Occipital lobe (tissue), 2 donors: ENCODE results near the gene PTPRA. TPM values are rescaled to one million over a fixed set of nuclear protein-coding genes. Genes with fewer than 3 reads are reported as not detected.

ENCODE experiments used
- DNase-seq: peaks from one replicate; lab custom pipeline; 2025; lab: John Stamatoyannopoulos, UW
- total RNA-seq: library from RNA; depleted of rRNA; stranded (reverse); fragments of >200 nt; gene quantifications from one replicate; pipeline ENCODE4 v1.2.3, GENCODE V29; 2014

Gene PTPRA
- total RNA-seq, 1 donor from 2014 or later: 216 TPM

DNA sequence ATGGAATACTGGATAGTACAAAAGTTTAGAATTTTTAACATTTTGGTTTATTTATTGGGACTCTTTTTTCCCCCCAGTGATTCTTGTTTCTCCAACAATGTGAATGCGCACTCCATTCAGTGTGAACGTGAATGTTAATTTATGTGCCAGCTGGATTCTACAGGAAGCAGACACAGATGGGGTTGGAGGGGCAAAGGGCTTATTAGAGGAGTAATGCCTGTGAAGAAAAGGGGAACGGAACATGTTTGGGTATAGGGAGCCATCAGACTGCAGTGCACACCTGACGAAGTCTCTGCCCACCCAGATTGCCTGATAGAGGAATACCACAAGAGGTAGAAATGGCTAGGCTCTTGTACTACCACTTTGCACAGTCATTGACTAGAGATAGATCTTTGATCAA is 48.2 kb downstream of the PTPRA start:
- DNase-seq: no peak

DNA sequence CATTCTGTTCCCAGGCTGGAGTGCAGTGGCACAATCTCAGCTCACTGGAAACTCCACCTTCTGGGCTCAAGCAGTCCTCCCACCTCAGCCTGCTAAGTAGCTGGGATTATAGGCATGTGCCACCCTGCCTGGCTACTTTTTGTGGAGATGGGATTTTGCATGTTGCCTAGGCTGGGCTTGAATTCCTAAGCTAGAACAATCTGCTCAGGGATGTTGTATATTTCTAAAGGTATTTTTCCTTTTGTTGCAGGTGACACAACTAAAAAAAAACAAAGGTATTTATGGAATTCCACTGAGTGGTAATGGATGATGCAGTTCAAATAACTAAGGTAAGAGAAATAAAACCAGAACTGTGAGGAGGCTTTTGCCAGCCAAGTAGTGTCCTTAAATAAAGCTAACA is 49.7 kb downstream of the PTPRA start:
- DNase-seq: no peak

DNA sequence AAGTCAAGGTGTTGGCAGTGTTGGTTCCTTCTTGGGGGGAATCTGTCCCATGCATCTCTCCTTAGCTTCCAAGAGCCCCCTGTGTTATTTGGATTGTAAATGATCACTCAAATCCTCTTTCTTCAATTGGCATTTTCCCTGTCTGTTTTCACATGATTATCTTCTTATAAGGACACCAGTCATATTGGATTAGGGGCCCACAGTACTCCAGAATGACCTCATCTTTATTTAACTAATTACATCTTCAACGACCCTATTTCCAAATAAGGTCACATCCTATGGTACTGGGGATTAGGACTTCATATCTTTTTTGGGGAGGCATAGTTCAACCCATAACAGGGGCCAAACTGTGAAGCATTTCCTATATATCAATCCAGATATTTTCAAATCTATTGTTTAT is 57.3 kb downstream of the PTPRA start:
- no peak for DNase-seq

DNA sequence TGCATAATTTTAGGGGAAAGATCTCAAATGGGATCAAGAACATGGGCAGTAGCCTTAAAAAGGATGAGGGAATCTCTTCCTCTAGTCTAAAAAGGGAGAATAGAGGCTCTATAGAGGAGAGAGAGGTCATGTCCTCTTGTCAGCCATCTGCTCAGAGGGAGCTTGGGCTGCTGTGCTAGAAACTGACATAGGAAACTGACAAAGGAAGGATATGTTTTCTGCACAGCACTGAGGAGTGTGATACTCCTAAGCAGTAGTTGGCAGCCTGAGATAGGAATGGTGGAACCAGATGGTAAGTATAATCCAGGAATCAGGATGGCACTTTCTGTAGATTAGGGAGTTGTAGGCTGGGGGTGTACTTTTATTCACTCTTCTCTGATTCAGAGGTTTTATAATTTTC is 59.2 kb downstream of the PTPRA start:
- DNase-seq: no peak

DNA sequence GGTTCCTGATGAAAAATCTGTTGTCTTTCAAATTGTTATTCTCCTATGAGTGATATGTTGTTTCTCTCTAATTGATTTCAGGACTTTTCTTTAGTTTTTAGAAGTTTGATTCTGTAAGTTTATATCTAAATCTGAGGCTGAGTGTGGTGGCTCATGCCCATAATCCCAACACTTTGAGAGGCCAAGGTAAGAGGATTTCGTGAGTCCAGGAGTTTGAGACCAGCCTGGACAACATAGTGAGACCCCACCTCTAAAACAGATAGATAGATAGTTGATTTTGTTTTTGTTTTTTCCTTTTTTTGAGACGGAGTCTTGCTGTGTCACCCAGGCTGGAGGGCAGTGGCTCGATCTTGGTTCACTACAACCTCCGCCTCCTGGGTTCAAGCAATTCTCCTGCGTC is 64.6 kb downstream of the PTPRA start:
- DNase-seq: no peak

DNA sequence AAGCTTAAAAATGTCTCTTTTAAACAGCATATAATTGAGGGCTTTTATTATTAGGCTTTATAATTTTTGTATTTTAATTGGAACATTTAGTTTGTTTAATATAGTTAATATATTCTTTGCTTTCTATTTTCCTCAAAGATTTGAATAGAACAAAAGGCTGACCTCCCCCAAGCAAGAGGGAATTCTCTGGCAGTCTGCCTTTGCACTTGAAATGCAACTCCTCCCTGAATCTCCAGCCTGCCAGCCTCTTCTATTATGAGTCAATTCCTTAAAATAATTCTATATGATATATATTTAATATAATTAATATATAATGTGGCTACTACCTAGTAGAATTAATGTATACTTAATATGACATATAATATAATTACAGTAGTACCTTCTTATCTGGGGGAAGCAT is 69.2 kb downstream of the PTPRA start:
- DNase-seq: no peak

DNA sequence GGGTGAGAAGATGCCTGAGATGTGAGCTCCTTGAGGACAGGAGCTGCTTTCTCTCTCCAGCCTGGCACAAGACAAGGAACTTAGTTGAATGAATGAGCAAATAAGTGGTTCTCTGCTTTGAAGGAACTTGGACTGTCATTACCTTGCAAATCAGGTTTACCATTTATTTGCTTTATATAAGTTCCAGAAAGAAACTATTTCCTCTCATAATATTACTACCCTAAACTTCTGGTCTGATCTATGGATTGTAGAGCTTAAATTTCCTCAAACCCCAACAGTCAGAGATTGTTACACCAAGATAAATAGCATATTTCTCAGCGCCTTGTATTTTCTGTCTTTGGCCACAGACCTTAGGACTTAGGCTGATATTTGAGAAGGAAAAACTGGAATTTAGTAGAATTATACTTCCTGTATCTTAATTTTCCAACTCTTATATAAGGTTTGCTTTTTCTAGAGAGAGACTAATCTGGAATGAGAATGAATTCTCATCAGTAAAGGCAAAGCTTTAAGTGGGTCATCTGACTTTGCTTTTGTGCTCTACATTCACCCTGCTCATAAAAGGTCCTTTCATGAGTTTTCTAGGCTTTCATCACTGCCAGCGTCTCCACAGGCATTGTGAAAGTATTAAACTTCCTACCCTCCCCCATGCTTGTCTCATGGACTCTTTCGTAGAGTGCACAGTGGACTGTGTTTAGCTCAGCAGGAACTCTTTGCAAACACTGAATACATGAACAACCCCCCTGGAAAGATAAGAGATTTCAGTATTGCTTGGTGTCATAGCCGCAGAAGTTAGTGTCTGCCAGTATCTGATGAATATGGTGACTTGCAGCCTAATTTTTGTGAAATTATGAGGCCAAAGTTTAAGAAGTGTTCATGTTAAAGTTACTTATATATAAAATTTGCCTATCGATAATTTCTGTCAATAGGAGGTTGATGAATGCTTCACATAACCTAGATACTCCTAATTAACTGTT is 74.0 kb downstream of the PTPRA start:
- DNase-seq: peak; percentile 45

DNA sequence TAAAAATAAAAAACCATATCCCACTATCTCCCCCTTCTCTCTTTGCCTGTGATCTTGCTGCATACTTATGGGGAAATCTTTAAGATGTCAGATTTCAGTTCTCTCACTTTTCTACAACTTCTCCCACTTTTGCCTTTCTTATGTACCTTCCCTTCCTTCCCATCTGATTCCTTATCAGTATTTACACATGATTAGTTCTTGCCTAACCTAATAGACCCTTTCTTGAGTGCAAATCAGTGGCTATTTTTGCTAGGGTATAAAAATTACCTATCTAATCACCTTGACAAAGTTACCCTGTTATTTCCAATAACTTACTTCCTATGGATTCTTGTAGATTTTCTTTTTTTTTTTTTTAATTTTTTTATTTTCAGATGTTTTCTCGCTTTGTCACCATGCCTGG is 75.7 kb downstream of the PTPRA start:
- DNase-seq: no peak

DNA sequence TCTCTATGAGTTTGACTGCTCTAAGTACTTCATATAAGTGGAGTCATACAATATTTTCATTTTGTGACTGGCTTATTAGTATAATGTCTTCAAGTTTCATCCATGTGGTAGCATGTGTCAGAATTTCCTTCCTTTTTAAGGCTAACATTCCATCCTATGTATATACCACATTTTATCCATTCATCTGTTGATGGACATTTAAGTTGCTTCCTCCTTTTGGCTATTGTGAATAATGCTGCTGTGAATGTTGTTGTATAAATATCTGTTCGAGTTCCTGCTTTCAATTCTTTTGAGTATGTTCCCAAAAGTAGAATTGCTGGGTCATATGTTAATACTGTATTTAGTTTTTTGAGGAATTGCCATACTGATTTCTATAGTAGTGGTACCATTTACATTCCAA is 79.5 kb downstream of the PTPRA start:
- DNase-seq: no peak

DNA sequence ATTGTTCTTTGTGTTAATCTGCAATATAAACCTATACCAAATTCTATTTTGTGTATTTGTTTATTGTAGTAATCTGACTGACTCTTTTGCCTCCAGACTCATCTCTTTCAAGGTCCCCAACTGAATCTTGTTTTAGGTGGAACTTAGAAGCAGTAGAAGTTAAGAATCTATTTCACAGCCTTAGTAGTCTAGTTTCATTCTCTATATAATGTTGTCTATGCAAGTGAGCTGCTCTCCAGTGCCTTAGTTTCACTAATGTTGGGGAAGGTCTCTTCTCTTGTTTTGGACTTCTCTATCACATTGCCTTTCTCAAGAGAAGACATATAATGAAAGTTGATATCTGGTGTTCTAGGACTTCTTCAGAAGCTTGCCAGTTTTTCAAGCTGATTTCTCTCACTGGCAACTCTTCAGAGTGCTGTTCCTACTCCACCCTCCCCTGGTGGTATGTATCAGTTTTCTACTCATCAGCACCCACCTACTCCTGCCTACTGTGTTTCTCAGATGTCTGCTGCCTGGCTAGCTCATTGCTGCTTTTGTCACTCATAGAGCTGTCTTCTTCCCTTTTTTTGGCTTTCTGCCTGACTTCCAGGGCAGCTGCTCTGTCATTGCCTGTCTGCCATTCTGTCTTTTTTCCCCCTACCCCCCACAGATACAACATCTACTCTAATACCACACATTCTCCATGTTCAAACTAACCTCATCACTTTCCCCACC is 82.1 kb downstream of the PTPRA start:
- no peak for DNase-seq

DNA sequence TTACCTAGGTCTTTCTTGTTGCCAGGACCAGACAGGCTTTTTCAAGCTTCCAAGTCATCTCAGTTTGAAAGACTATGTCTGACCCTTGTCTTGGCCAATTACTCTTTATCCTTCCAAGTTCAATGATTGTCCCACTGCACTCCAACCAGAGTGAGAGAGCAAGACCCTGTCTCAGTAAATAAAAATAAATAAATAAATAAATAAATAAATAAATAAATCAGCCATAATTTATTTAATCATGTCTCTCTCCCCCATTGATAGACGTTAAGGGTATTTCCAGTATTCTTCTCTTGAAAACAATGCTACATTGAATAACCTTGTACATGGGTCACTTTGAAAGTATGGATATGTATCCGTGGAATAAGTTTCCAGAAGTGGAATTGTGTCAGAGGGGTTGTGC is 83.2 kb downstream of the PTPRA start:
- no peak for DNase-seq

DNA sequence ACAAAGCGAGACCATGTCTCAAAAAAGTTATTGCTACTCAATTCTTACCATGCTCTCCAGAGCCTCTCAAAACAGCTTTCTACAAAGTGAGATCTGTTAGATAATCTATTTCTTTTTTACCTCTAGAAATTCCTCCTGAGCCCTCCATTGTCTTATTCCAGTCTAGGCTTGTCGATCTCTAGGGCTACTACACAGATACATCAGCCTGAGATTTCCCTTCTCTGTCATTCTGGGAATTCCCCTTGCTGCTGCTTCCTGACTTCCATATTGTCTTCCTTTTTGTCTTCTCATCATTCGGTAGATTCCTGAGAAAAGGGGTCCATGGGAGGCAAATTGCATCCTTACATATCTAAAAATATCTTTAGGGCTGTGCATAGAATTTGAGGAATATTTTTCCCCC is 94.6 kb downstream of the PTPRA start:
- no peak for DNase-seq

DNA sequence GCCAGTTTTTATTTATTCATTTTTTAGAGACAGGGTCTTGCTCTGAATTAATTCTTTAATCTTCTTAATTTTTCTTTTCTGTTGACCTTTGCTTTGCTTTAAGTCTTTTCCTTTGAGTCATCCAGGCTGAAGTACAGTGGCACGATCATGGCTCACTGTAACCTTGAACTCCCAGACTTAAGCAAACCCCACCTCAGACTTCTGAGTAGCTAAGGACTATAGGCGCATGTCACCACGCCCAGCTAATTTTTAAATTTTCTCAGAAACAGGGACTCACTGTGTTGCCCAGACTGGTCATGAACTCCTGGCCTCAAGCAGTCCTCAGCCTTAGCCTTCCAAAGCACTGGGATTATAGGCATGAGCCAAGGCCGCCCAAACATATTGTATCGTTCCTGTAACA is 98.8 kb downstream of the PTPRA start:
- DNase-seq: no peak

DNA sequence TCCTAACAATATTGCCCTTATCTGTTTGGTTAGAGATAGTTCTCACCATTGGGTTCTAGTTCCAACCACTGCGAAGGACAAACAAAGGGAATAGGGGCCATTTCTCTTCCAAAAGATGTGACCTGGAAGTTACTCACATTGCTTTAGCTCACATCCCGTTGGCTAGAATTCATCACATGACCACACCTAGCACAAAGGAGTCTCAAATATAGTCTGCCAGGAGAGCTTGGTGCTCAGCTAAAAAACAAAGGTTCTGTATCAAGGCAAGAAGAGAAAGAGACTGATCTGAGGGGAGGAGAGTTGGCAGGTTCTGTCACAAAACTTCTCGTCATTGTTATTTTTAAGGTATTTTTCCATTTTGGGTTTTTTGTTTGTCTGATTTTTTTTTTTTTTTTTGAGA is 100.3 kb downstream of the PTPRA start:
- no peak for DNase-seq

DNA sequence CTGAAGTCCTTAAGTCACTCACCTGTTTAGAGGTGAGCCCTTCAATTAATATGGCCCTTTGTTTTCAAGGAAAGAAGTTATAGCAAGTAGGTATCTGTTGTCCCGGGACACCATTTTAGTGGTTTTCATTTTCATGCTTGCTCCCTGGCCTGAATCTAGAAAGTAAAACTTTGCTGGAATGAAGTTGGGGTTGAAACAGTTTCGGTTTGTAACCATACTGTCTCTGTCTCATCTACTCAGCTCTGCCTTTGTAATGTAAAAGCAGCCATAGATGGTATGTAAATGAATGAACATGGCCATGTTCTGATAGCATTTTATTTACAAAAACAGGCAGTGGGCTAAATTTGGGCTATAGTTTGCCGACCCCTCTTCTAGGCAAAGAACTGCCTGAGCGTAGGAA is 105.2 kb downstream of the PTPRA start:
- no peak for DNase-seq

DNA sequence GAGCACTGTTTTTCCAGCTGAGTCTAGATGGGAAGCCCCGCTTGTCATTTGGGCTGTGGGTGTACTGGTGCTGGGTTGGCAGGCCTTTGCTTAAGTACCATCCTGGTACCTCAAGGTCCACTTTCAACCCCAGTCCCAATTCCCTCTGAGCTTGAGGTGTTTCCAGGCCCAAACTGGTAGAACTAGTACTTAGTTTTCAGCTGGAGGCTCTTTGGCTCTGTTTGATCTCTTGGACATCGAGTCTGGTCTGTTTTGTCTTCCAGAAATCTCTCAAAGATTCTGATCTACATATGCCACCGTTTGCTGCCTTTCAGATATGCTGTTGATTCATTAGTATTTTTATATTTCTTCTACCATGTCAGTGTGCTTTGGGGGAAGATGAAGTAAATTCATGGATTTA is 108.4 kb downstream of the PTPRA start:
- no peak for DNase-seq

DNA sequence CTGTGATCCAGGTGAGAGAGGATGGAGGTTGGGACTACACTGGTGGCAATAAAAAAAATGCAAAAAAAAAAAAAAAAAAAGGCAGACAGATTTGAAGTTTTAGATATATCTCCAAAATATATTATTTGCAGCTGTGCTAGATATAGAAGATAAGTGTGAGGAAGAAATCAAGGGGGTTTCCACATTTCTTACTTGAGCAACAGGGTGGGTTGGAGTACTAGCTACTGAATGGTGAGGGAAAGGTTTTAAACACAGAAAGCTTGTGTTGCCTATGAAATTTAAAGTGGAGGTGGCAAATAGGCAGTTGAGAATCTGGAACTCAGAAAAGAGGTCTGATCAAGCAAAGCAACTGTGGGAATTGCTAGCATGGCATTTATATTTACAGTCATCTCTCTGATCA is 110.2 kb downstream of the PTPRA start:
- DNase-seq: no peak

DNA sequence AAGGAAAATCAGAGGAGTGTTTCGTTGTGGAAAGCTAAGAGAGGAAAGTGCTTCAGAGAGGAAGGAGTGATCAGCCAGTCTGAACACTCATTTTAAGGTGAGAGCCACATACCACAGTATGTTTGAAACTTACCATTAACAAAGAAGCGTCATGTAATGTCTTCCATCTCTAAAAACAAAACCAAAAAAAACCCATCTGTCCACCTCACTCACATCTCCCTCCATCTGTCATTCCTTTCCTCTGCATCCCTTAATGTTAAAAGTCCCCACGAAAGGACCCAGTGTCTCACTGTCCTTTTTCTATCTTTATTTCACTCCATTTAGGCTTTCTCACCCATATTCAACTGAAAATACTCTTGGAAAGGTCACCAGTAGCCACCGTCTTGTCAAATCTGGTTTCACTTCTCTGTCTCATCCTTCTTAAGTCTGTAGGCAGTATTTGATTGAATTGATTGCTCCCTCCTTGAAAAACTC is 110.8 kb downstream of the PTPRA start:
- DNase-seq: no peak

DNA sequence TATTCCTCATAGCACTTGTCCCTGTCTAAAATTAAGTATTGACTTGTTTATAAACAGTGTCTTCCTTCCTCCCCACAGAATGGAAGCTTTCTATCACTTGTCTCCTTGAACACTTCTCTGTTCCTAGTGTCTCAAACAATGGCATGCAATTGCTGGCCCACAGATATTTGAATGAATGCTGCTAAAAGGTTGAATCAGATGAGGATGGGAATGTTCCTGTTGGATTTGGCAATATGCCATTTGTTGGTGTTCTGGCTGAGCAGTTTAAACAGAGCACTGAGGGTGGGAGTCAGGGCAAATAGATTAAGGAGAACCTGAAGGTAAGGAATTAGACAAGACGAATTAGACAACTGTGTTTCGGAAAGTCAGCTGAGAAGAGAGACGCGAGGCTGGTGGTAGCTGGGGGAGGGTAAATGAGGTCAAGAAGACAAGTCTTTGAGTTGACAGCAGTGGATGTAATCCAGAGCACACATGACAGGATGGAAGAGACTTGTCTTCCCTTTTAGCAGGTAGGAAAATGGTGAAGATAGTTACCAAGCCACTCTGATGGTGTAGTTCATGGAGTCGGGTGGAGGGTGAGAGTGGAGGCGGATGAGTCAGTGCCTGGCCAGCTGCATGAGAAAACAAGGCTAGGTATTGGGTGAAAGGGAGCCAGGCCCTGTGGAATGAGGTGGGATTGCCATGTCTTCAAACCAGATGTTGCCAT is 111.8 kb downstream of the PTPRA start:
- no peak for DNase-seq

DNA sequence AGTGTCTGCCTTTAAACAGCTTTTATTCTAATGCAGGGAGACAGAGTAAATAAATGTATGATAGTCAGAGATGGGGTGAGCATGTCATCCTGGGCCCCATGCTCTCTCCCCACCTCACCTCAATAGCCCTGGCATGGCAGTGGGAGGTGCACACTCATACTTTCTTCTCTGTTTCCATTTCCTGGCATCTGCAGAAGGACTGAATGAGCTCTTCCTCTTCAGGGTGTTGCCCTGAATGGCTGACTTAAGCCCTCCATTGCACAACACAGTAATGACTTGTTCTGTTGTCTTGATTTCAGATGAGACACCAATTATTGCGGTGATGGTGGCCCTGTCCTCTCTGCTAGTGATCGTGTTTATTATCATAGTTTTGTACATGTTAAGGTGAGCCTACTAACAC is 113.2 kb downstream of the PTPRA start:
- no peak for DNase-seq

DNA sequence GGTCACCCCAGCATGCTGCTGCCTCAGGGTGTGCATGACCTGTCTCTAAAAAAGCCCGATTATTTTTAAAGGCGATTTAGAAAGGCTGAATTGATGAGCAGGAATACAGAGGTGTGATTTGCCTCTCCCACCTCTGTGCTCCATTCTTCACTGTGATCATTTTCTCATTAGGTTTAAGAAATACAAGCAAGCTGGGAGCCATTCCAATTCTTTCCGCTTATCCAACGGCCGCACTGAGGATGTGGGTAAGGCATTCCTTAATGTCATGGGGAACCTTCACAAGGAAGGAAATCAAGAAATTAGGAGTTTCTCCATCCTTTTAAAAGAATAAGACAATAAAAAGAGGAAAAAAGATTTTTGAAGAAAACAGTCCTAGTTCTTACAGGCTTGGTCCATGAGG is 114.6 kb downstream of the PTPRA start:
- DNase-seq: no peak

DNA sequence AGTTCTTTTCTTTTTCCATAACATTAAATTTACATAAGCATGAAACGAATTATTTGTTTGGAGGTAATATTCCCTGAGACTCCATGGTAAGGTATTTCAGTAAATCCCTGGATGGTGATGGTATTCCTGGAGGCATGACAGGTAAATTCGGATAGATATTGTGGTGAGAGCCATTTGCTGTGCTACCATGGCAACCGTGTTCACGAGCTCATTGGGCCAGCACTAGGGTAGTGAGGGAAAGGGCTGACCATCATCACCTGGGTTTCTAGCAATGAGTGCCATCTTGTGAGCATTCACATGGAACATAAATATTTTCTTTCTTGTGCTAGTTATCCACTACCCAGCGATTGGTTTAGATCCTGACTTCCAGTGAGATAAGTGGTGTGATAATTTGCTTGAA is 118.3 kb downstream of the PTPRA start:
- no peak for DNase-seq
